ENCODE data around the gene MYL7.

Gene MYL7

DNA sequence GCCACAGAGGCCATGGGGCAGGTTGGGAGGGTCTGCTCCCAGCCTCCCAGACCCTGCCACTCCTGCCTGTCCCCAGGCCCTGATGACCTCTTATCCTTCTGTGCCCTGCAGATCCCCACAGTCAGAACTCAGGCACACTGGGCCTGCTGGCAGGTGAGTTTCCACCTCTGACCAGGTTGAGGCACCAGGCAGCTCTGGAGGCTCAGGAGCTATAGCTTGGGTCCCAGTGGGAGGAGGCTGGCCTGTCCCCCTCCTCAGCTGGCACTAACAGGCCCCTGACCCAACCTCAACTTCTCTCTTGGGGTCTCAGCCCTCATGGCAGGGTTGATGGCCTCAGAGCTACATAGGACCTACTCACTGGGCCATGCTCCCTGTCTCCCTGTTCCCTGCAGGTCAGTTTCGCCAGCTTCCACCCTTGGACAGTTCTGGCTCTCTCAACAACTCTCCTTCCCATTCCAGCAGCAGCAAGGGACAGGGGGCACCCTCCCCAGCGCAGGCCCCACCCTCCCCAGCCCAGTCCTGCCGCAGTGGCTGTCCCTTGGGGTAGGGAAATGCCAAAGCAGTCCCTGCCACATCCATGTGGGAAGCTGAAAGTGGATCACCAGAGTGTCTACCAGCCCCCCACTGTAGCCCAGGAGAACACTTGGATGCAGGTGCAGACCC is 39.7 kb downstream of the MYL7 start:
- TF ChIP-seq, protein P1, sequence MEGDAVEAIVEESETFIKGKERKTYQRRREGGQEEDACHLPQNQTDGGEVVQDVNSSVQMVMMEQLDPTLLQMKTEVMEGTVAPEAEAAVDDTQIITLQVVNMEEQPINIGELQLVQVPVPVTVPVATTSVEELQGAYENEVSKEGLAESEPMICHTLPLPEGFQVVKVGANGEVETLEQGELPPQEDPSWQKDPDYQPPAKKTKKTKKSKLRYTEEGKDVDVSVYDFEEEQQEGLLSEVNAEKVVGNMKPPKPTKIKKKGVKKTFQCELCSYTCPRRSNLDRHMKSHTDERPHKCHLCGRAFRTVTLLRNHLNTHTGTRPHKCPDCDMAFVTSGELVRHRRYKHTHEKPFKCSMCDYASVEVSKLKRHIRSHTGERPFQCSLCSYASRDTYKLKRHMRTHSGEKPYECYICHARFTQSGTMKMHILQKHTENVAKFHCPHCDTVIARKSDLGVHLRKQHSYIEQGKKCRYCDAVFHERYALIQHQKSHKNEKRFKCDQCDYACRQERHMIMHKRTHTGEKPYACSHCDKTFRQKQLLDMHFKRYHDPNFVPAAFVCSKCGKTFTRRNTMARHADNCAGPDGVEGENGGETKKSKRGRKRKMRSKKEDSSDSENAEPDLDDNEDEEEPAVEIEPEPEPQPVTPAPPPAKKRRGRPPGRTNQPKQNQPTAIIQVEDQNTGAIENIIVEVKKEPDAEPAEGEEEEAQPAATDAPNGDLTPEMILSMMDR (IDR thresholded peaks at IDR 0.05; ENCODE audit: low read depth, low read length, missing control alignments): no peak
- DNase-seq (ENCODE audit: low read depth): no peak
- H3K4me3 ChIP-seq (ENCODE audit: low read depth, low read length): no peak overlapping the region
- in situ Hi-C loops (cut with HindIII; ENCODE audit: low sequenced_read_pairs): no loop called here

DNA sequence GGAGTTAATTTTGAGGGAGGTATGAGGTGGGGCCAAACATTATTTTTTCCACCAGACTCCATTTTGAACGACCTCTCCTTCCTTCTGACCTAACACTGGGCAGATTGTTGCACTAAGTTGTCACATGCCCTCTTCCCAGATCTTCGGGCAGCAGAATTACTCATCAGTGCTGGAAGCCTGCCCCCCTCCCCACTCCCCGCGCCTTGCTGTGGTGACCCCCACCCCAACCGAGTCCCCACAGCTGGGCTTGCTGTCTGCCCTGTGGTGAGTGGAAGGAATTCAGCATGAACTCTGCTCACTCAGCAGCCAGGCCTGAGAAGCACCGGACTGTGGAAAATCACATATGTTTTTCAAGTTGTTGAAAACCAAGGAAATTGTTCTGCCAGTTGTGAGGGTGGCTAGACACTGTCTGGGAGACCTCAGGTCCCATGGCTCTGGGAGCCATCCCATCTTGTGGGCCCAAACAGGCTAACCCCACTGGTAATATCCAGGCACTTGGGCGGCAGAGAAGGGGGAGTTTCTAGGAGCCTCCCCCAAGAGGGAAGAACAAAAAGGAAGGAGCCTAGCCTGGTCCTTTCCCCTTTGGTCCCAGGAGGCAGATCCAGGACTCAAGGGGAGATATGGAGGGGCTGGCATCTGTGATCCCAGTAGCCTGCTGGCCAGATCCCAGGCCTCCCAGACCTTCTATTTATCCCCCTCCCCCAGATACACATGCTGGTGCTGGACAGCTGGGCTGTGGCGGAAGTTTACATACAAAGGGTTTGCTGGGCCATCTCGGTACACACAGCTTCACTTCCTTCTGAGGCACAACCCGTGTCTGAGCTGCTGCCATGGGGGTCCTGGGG is 40.5 kb downstream of the MYL7 start:
- TF ChIP-seq, protein P1 (IDR thresholded peaks at IDR 0.05; ENCODE audit: low read depth, low read length, missing control alignments): no peak
- H3K4me3 ChIP-seq (ENCODE audit: low read depth, low read length): no peak overlapping the region
- in situ Hi-C loops (cut with HindIII; ENCODE audit: low sequenced_read_pairs): no loop called here
- DNase-seq (ENCODE audit: low read depth): peak; percentile 79

DNA sequence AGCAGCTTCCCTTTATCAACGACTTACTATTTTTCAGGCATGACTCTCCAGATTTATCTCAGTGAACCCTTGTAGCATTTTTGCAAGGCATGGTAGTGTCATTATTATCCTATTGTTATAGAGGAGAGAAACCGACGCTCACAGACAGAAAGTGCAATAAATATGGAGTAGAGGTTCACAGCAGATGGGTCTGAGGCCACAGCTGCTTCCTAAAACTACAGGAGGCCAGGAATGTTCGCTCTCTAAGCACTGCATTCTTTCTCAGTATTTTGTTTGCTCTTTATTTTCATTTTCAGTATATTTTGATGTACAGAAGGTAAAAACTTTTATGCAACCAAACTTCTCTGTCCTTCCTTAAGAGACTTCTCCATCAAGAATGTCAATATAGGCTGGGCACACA is 41.5 kb downstream of the MYL7 start:
- DNase-seq (ENCODE audit: low read depth): no peak
- TF ChIP-seq, protein P1 (IDR thresholded peaks at IDR 0.05; ENCODE audit: low read depth, low read length, missing control alignments): no peak
- no peak overlapping the region for H3K4me3 ChIP-seq (ENCODE audit: low read depth, low read length)
- in situ Hi-C loops (cut with HindIII; ENCODE audit: low sequenced_read_pairs): no loop called here

DNA sequence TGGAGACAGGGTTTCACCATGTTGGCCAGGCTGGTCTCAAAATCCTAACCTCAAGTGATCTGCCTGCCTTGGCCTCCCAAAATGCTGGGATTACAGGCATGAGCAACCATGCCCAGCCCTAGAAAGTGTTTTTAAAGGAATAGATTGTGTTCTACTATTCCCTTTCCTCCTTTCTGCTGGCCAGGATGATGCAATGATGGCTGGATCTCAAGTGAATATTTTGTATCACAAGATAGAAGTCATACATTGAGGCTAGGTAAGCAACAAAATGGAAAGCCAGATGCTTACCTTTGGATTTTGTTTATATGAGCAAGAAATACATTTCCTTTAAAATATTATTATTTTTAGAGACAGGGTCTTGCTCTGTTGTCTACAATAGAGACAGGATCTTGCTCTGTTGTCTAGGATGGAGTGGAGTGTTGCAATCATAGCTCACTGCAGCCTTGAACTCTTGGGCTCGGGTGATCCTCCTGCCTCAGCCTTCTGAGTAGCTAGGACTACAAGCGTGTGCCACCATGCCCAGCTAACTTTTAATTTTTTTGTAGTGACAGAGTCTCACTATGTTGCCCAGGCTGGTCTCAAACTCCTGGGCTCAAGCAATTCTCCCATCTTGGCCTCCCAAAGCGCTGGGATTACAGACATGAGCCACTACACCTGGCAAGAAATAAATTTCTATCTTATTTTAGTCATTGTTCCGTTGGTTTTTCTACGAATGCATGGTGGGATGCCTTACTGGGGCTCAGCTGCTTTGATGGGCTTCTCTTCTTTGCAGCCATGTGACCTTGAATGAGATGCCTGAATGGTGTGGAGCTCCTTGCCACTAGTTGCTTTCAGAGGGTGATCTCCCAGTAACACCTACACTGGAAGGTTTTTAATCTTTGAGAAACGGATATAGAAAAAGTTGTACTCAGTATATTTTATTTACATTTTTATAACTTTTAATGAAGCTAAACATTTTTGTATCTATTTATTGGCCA is 42.8 kb downstream of the MYL7 start:
- H3K4me3 ChIP-seq (ENCODE audit: low read depth, low read length): no peak overlapping the region
- in situ Hi-C loops (cut with HindIII; ENCODE audit: low sequenced_read_pairs): no loop called here
- no peak for DNase-seq (ENCODE audit: low read depth)
- TF ChIP-seq, protein P1 (IDR thresholded peaks at IDR 0.05; ENCODE audit: low read depth, low read length, missing control alignments): no peak

DNA sequence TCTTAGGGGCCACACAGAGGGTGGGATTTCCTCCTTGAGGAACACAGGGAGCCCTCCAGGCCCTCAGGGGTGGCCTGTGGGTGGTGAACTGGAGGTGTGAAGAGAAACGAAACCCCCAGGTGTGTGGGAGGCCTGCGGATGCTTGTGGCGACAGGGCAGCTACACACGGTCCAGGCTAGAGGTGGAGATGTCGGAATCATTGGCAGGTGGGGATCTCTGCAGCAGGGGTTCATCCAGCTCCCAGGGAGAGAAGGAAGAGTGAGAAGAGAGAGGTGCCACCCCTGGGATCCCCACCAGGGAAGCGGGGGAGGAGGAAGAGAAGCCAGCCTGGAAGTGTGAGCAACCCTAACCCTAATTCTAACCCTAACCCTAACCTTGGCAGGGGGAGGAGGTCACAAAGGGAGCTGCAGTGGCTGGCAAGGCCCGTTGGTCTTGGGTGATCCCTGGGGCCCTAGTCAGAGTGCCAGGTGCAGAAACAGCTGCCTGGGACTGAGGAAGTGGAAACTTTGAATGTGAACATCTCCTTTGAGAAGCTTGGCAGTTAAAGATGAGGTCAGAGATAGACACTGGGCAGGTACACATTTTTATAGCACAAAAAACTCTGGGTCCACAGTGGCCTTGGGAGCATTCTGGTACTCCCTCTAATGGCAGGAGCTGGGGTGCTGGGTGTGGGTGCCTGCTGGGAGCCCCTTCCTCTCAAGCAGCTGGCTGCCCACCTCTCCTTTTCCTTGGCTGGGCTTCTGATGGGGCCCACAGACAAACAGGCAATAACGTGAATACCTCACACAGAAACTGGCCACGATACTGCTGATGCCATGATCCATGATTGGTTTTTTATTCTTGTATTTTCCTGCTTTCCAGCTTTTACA is 43.8 kb downstream of the MYL7 start:
- no peak for DNase-seq (ENCODE audit: low read depth)
- no peak overlapping the region for H3K4me3 ChIP-seq (ENCODE audit: low read depth, low read length)
- TF ChIP-seq, protein P1 (IDR thresholded peaks at IDR 0.05; ENCODE audit: low read depth, low read length, missing control alignments): no peak
- in situ Hi-C loops (cut with HindIII; ENCODE audit: low sequenced_read_pairs): no loop called here

All from astrocyte of the cerebellum (primary cell).